Measurements from ENCODE around the gene DOCK11.

GRCh38 chrX:118706681-118707080 lies 211.1 kb downstream of the DOCK11 start:
- TF ChIP-seq CTCF (IDR thresholded peaks at IDR 0.05) (no peak), POLR2A (IDR thresholded peaks at IDR 0.05) (no peak)

All from uterus (tissue), 2 donors.